Measurements from ENCODE around the gene PFKFB4. TPM values are rescaled to one million over a fixed set of nuclear protein-coding genes. Genes with fewer than 3 reads are reported as not detected.

PFKFB4 gene
- total RNA-seq, 1 donor from 2014 or later = 7.1 TPM

DNA sequence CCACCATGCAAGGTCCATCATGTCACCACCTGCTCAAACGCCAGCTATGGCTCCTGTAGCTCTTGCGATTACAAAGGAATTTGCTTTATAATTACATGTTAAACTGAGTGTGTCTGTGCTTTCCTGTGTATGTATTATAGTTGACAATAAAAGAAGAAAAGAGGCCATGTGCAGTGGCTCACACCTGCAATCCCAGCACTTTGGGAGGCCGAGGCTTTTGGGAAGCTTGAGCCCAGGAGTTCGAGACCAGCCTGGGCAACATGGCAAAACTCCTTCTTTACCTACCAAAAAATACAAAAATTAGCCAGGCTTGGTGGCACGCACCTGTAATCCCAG is 83.0 kb downstream of the PFKFB4 start:
- no peaks in the 10 kb centered on the region for H3K27me3 Mint-ChIP-seq (ENCODE audit: unreplicated experiment)
- no peak for TF ChIP-seq CTCF (IDR thresholded peaks at IDR 0.05)
- no peaks in the 10 kb centered on the region for H3K9me3 Mint-ChIP-seq (ENCODE audit: unreplicated experiment)
- H3K36me3 Mint-ChIP-seq (ENCODE audit: unreplicated experiment) = peaks cover 3% of the 10 kb centered on the region
- DNase-seq (ENCODE audit: extremely low spot score, unreplicated experiment) = no peak
- peaks cover 22% of the 10 kb centered on the region for H3K4me1 Mint-ChIP-seq (ENCODE audit: unreplicated experiment)
- H3K27ac Mint-ChIP-seq (ENCODE audit: unreplicated experiment) = peak overlapping the region; percentile 100
- peak overlapping the region; percentile 98 for H3K4me3 Mint-ChIP-seq (ENCODE audit: unreplicated experiment)

- Mint-ChIP-seq H3K27ac (ENCODE audit: unreplicated experiment) (peak overlapping the region; percentile 100), H3K4me1 (ENCODE audit: unreplicated experiment) (peaks cover 22% of the 10 kb centered on the region), H3K4me3 (ENCODE audit: unreplicated experiment) (peak overlapping the region; percentile 98), H3K36me3 (ENCODE audit: unreplicated experiment) (peaks cover 3% of the 10 kb centered on the region), H3K27me3 (ENCODE audit: unreplicated experiment) (no peaks in the 10 kb centered on the region), H3K9me3 (ENCODE audit: unreplicated experiment) (no peaks in the 10 kb centered on the region)
- peak; percentile 94 for DNase-seq (ENCODE audit: extremely low spot score, unreplicated experiment)
- peak; percentile 39 for TF ChIP-seq CTCF (IDR thresholded peaks at IDR 0.05)
Observed at GRCh38 chr3:48472923-48473616, 83.5 kb downstream of the PFKFB4 start.

DNA sequence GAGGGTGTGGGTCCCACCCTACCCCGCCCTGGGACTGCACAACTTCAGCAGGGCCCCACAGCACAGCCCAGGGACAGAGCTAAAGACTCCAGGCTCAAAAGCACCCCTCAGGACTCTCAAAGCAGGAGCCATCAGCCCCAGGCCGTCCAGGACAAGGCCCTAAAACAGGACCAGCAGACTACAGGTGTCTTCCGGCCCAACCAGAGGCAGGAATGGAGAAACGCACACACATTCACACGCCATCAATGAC is 84.0 kb downstream of the PFKFB4 start:
- TF ChIP-seq CTCF (IDR thresholded peaks at IDR 0.05) = no peak
- DNase-seq (ENCODE audit: extremely low spot score, unreplicated experiment) = no peak
- H3K4me1 Mint-ChIP-seq (ENCODE audit: unreplicated experiment) = peaks cover 24% of the 10 kb centered on the region
- peaks cover 8% of the 10 kb centered on the region for H3K36me3 Mint-ChIP-seq (ENCODE audit: unreplicated experiment)
- no peaks in the 10 kb centered on the region for H3K27me3 Mint-ChIP-seq (ENCODE audit: unreplicated experiment)
- H3K27ac Mint-ChIP-seq (ENCODE audit: unreplicated experiment) = peak overlapping the region; percentile 100
- no peaks in the 10 kb centered on the region for H3K9me3 Mint-ChIP-seq (ENCODE audit: unreplicated experiment)
- peak overlapping the region; percentile 98 for H3K4me3 Mint-ChIP-seq (ENCODE audit: unreplicated experiment)

DNA sequence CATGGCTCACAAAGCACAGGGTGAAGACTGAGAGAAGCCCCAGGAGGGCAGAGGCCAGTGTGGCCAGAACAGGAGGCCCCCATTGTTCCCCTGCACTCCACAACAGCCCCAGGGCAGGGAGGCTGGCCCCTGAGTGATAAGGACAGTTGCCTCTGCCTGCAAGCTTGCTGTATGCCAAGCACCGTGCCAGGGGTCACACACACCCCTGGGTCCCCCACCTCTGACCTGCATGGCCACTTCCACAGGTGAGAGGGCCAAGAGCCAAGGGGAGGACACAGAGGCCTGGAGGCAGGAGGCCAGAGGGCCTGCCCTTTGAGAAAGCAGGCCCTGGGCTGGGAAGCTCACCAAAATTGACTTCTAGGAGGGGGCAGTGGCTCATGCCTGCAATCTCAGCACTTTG is 86.3 kb downstream of the PFKFB4 start:
- peaks cover 46% of the 10 kb centered on the region for H3K4me1 Mint-ChIP-seq (ENCODE audit: unreplicated experiment)
- no peak for DNase-seq (ENCODE audit: extremely low spot score, unreplicated experiment)
- no peak for TF ChIP-seq CTCF (IDR thresholded peaks at IDR 0.05)
- peak overlapping the region; percentile 26 for H3K4me3 Mint-ChIP-seq (ENCODE audit: unreplicated experiment)
- H3K36me3 Mint-ChIP-seq (ENCODE audit: unreplicated experiment) = peaks cover 10% of the 10 kb centered on the region
- no peak overlapping the region for H3K27ac Mint-ChIP-seq (ENCODE audit: unreplicated experiment)
- no peaks in the 10 kb centered on the region for H3K27me3 Mint-ChIP-seq (ENCODE audit: unreplicated experiment)
- no peaks in the 10 kb centered on the region for H3K9me3 Mint-ChIP-seq (ENCODE audit: unreplicated experiment)

DNA sequence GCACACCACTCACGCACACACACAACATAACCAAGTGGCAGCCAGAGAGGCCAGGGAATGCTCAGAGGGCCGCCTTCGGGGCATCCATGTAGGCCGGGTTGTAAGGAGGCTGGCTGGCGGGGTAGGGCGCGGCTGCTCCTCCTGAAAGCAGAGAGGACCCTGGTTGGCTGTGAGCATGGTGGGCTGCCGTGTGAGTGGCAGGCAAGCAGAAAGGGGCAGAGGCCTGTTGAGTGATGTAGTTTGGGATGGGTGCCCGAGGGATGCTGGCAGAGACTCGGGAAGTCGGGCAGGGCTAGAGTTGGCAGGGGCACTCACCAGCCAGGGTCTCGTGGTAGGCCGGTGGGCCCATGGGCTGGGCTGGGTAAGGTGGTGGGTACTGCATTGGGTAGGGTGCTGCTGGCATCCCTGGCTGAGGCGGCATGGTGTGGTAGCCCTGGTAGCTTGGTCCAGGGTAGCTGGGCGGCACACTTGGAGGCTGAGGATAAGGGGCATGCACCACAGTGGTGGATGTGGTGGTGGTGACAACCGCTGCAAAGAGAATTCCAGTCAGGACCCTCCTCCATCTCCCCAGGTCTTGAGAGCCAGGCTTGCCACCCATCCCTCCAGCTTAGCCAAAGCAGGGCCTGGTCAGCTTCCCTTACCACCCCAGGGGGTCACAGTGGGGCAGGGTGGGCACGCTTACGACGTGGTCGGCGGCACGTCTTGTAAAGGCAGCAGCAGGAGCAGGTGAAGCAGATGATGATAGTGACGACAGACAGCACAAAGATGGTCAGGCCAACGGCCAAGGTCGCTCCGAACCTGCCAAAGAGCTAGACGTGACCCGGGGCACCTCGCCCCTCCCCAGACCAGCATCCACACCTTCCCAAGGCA is 87.3 kb downstream of the PFKFB4 start:
- no peaks in the 10 kb centered on the region for H3K9me3 Mint-ChIP-seq (ENCODE audit: unreplicated experiment)
- H3K27ac Mint-ChIP-seq (ENCODE audit: unreplicated experiment) = peak overlapping the region; percentile 44
- no peak for TF ChIP-seq CTCF (IDR thresholded peaks at IDR 0.05)
- H3K4me3 Mint-ChIP-seq (ENCODE audit: unreplicated experiment) = no peak overlapping the region
- H3K4me1 Mint-ChIP-seq (ENCODE audit: unreplicated experiment) = peaks cover 46% of the 10 kb centered on the region
- H3K27me3 Mint-ChIP-seq (ENCODE audit: unreplicated experiment) = no peaks in the 10 kb centered on the region
- DNase-seq (ENCODE audit: extremely low spot score, unreplicated experiment) = no peak
- peaks cover 10% of the 10 kb centered on the region for H3K36me3 Mint-ChIP-seq (ENCODE audit: unreplicated experiment)
